C4-2B (cell line): ENCODE data around the gene H1-8.

ENCODE experiments used
- H3K27ac ChIP-seq: fragments of 450-650 bp; 2 replicates; pipeline ENCODE4 v1.5.1; 2017
- ZFX ChIP-seq: fragments of 450-650 bp; IDR thresholded peaks from 2 replicates; pipeline ENCODE4 v1.6.1; 2017
- TF ChIP-seq, protein P1 (sequence below): fragments of 450-650 bp; conservative IDR thresholded peaks from 2 replicates; pipeline ENCODE4 v1.5.1; 2017; ENCODE audit warnings: mild to moderate bottlenecking

H1-8 gene

DNA sequence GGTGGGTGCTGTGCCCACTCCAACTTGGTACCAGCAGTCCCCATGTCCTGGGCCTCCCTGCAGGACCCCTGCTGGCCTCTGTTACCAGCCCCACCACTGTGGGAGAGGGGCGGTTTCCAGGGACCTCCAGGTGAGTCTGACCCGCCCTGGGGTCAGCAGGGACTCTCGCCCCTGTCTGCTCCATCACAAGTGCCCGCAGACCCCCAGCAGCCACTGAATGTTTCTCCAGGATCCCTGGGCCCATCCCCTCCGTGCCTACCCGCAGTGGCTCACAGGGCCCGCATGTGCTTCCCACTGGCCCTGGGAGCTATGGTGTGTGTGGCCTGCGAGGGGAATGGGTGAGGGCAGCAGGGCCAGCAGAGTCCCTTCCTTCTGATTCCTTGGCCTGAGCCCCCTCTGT lies 24.4 kb upstream of the H1-8 start:
- no peak overlapping the region for H3K27ac ChIP-seq
- TF ChIP-seq, protein P1, sequence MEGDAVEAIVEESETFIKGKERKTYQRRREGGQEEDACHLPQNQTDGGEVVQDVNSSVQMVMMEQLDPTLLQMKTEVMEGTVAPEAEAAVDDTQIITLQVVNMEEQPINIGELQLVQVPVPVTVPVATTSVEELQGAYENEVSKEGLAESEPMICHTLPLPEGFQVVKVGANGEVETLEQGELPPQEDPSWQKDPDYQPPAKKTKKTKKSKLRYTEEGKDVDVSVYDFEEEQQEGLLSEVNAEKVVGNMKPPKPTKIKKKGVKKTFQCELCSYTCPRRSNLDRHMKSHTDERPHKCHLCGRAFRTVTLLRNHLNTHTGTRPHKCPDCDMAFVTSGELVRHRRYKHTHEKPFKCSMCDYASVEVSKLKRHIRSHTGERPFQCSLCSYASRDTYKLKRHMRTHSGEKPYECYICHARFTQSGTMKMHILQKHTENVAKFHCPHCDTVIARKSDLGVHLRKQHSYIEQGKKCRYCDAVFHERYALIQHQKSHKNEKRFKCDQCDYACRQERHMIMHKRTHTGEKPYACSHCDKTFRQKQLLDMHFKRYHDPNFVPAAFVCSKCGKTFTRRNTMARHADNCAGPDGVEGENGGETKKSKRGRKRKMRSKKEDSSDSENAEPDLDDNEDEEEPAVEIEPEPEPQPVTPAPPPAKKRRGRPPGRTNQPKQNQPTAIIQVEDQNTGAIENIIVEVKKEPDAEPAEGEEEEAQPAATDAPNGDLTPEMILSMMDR = no peak
- no peak for TF ChIP-seq ZFX

DNA sequence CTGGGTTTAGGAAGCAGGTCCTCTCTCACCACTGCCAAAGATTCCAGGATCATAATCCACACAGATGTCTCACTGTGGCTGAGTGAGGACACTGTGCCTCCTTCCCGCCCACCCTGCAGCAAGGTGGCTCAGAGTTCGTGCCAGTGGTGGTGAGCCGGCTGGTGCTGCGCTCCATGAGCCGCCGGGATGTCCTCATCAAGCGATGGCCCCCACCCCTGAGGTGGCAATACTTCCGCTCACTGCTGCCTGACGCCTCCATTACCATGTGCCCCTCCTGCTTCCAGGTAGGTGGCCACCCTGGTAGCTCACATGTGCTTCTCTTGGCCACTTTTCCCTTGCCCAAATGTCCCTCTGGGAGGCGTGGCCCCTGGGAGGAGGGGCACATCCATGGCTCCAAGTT lies 23.5 kb upstream of the H1-8 start:
- no peak for TF ChIP-seq ZFX
- TF ChIP-seq, protein P1 = no peak
- no peak overlapping the region for H3K27ac ChIP-seq

DNA sequence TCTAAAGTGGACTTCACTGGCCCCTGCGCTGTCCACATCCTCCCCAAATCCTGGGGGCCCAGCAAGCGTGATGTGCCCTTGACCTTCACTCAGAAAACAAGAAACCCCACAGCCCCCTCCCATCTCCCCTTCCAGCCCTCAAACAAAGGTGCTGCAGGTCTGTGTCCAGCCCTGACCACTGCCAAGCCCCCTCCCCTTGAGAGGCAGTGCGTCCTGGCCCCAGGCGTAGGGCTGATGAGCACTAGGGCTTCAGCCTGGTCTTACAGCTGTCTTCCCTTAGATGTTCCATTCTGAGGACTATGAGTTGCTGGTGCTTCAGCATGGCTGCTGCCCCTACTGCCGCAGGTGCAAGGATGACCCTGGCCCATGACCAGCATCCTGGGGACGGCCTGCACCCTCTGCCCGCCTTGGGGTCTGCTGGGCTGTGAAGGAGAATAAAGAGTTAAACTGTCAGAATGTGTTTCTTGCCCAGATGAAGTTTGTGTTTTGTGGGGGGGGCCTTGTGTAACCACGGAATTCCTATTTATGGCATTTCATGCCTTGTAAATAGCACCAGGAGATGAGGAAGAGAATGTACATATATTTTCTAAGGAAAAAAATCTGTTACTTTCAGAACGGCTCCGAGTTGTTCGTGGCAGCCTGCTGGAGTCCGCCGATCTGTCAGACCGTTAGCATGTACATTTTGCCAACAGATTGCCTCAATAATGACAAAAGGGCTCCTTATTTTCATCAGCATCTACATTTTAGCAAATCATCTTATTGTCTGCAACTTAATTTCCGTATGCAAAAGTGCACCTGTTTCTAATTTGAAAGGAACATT lies 22.9 kb upstream of the H1-8 start:
- TF ChIP-seq, protein P1 = no peak
- no peak for TF ChIP-seq ZFX
- H3K27ac ChIP-seq = no peak overlapping the region

DNA sequence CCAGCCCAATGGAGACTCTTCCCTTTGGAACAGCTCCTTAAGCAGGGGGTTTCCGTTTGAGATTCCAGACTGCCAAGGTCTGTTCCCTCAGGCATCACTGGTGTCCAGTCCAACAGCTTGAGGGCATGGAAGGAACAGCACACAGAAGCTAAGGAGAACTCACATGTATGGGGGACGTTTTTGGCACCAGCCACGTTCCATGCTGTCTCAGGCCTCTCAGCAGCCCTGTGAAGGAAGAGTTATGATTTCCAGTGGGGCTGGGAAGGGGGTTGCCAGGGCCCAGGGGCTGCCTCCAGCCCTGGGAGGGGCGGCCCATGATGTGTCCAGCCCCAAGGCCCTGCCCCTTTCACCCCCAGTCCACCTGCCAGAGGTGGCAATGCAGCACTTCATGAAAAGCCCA lies 22.0 kb upstream of the H1-8 start:
- TF ChIP-seq ZFX = no peak
- TF ChIP-seq, protein P1 = no peak
- H3K27ac ChIP-seq = no peak overlapping the region

DNA sequence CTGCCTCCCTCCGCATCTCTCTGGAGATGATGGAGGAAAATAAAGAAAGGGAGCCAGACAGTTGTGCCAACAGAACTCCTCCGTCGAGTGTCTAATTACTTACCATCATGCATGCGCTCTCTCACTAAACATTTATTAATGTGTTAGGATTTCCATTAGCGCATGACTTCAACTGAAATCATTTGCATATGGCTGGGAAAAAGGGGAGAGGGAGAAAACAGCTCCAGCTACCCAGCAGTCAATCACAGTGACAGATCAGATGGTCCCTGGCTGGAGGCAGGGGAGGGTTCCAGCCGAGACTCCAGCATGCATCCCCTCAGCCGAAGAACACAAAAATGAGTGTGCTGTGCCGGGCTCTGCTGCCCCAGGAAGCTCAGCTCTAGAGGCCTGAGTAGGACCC lies 21.4 kb upstream of the H1-8 start:
- no peak overlapping the region for H3K27ac ChIP-seq
- TF ChIP-seq, protein P1 = no peak
- TF ChIP-seq ZFX = no peak

DNA sequence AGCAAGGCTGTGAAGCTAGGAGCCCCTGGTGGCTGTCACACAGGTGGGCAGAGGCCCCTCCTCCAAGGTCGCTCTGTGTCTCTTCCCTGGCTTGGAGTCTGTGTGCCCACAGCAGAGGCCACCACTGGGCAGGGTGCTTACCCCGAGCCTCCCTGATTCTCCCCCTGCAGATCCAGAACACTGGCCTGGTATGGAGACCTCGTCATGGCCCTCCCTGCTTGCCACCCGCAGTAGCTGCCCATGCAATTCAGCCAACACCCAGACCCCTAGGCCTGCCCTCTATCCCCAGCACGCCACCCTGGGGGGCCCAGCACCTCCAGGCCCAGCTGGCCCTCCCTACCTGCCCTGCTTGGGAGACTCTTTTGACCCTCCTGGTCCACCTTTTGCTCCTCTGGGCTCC lies 20.0 kb upstream of the H1-8 start:
- no peak for TF ChIP-seq ZFX
- TF ChIP-seq, protein P1 = no peak
- no peak overlapping the region for H3K27ac ChIP-seq

DNA sequence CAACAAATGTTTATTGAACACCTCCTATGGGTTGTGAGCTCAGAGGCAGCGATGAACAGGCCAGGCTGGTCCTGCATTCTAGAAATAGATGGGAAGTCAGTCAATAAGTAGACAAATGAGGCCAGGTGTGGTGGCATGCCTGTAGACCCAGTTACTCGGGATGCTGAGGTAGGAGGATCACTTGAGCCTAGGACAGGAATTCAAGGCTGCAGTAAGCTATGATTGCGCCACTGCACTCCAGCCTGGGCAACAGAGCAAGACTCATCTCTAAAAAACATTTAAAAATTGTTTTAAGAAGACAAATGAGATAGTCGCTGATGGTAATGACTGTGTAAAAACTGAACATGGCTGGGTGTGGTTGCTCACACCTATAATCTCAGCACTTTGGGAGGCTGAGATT lies 18.9 kb upstream of the H1-8 start:
- TF ChIP-seq, protein P1 = no peak
- TF ChIP-seq ZFX = no peak
- H3K27ac ChIP-seq = no peak overlapping the region
